ENCODE data around the gene STK32B. TPM values are rescaled to one million over a fixed set of nuclear protein-coding genes. Genes with fewer than 3 reads are reported as not detected.

Gene STK32B
- total RNA-seq, 1 experiment from 2014 or later, result 11.6 TPM

DNA sequence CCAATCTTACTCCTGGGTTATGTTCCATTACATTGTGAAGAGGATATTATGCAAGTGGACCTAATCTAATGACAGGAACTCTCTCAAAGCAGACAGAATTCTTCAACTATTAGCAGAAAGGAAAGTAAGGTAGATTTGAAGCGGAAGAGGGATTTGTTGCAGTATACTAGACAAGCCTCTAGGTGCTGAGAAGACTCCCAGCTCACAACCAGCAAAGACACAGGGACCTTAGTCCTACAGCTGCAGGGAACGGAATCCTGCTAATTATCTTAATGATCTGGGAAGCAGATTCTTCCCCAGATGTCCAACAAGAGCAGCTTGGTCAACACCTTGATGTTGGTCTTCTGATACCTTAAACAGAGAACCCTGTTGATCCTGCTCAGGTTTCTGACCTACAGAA, 73.6 kb downstream of the STK32B start:
- ATAC-seq, result no peak
- POLR2A ChIA-PET, result no interaction called here
- Histone ChIP-seq H3K4me3 (ENCODE audit: low read depth in 2 of 2, low read length in 2 of 2) (no peak overlapping the region), H3K36me3 (ENCODE audit: control insufficient read depth, insufficient read depth, low read length) (no peaks in the 10 kb centered on the region), H3K4me1 (ENCODE audit: control insufficient read depth, insufficient read depth, low read length) (no peaks in the 10 kb centered on the region), H3K27ac (ENCODE audit: low read length) (no peak overlapping the region), H3K9me3 (ENCODE audit: control insufficient read depth, insufficient read depth, low read depth, low read length) (no peaks in the 10 kb centered on the region), H3K27me3 (ENCODE audit: control insufficient read depth, insufficient read depth, low read length) (no peaks in the 10 kb centered on the region)
- intact Hi-C loops (cut with micrococcal nuclease; ENCODE audit: unreplicated experiment), result no loop called here
- CTCF ChIA-PET, result no interaction called here
- no TSS peak for BruUV-seq (replicated peaks)
- TF ChIP-seq, protein P1, sequence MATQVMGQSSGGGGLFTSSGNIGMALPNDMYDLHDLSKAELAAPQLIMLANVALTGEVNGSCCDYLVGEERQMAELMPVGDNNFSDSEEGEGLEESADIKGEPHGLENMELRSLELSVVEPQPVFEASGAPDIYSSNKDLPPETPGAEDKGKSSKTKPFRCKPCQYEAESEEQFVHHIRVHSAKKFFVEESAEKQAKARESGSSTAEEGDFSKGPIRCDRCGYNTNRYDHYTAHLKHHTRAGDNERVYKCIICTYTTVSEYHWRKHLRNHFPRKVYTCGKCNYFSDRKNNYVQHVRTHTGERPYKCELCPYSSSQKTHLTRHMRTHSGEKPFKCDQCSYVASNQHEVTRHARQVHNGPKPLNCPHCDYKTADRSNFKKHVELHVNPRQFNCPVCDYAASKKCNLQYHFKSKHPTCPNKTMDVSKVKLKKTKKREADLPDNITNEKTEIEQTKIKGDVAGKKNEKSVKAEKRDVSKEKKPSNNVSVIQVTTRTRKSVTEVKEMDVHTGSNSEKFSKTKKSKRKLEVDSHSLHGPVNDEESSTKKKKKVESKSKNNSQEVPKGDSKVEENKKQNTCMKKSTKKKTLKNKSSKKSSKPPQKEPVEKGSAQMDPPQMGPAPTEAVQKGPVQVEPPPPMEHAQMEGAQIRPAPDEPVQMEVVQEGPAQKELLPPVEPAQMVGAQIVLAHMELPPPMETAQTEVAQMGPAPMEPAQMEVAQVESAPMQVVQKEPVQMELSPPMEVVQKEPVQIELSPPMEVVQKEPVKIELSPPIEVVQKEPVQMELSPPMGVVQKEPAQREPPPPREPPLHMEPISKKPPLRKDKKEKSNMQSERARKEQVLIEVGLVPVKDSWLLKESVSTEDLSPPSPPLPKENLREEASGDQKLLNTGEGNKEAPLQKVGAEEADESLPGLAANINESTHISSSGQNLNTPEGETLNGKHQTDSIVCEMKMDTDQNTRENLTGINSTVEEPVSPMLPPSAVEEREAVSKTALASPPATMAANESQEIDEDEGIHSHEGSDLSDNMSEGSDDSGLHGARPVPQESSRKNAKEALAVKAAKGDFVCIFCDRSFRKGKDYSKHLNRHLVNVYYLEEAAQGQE (IDR thresholded peaks at IDR 0.05; ENCODE audit: insufficient read depth in 1 of 2, low read depth in 2 of 2, low read length in 1 of 2), result no peak
- TF ChIP-seq TCF7L2 (IDR thresholded peaks at IDR 0.05; ENCODE audit: low read depth, low read length), result no peak
- no peak for TF ChIP-seq SIN3A (IDR thresholded peaks at IDR 0.05; ENCODE audit: borderline replicate concordance, insufficient read depth, low read depth, low read length)
- TF ChIP-seq POLR2AphosphoS5 (IDR thresholded peaks at IDR 0.05; ENCODE audit: low read depth, low read length), result no peak
- TF ChIP-seq, protein P2, sequence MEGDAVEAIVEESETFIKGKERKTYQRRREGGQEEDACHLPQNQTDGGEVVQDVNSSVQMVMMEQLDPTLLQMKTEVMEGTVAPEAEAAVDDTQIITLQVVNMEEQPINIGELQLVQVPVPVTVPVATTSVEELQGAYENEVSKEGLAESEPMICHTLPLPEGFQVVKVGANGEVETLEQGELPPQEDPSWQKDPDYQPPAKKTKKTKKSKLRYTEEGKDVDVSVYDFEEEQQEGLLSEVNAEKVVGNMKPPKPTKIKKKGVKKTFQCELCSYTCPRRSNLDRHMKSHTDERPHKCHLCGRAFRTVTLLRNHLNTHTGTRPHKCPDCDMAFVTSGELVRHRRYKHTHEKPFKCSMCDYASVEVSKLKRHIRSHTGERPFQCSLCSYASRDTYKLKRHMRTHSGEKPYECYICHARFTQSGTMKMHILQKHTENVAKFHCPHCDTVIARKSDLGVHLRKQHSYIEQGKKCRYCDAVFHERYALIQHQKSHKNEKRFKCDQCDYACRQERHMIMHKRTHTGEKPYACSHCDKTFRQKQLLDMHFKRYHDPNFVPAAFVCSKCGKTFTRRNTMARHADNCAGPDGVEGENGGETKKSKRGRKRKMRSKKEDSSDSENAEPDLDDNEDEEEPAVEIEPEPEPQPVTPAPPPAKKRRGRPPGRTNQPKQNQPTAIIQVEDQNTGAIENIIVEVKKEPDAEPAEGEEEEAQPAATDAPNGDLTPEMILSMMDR (IDR thresholded peaks at IDR 0.05), result no peak
- in situ Hi-C loops (cut with HindIII; ENCODE audit: low pct_unique_long_range_greater_than_20kb, low sequenced_read_pairs), result no loop called here
- no peak for DNase-seq (ENCODE audit: low read depth, low spot score)

DNA sequence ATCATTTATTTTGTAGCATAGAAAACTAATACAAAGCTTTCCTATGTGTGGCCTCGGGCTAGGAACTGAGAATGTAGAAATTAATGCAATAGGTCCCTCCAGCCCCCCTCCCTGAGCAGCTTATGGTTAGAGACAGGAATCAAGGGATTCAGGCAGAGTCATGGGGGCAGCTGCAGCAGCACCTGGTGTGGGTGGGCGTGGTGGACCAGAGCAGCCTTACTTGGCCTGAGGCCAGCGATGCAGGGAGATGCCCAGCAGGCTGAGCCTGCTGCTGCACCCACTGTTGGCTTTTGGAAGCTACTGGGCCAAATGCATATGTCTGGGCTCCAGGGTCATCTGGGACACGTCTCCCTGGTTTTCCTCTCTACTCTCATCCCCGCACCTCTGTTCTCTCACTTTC, 74.0 kb downstream of the STK32B start:
- Histone ChIP-seq H3K27ac (ENCODE audit: low read length) (no peak overlapping the region), H3K27me3 (ENCODE audit: control insufficient read depth, insufficient read depth, low read length) (no peaks in the 10 kb centered on the region), H3K36me3 (ENCODE audit: control insufficient read depth, insufficient read depth, low read length) (no peaks in the 10 kb centered on the region), H3K9me3 (ENCODE audit: control insufficient read depth, insufficient read depth, low read depth, low read length) (no peaks in the 10 kb centered on the region), H3K4me1 (ENCODE audit: control insufficient read depth, insufficient read depth, low read length) (no peaks in the 10 kb centered on the region), H3K4me3 (ENCODE audit: low read depth in 2 of 2, low read length in 2 of 2) (no peak overlapping the region)
- intact Hi-C loops (cut with micrococcal nuclease; ENCODE audit: unreplicated experiment), result no loop called here
- TF ChIP-seq, protein P1 (IDR thresholded peaks at IDR 0.05; ENCODE audit: insufficient read depth in 1 of 2, low read depth in 2 of 2, low read length in 1 of 2), result no peak
- no peak for TF ChIP-seq SIN3A (IDR thresholded peaks at IDR 0.05; ENCODE audit: borderline replicate concordance, insufficient read depth, low read depth, low read length)
- no peak for TF ChIP-seq POLR2AphosphoS5 (IDR thresholded peaks at IDR 0.05; ENCODE audit: low read depth, low read length)
- TF ChIP-seq TCF7L2 (IDR thresholded peaks at IDR 0.05; ENCODE audit: low read depth, low read length), result no peak
- TF ChIP-seq, protein P2 (IDR thresholded peaks at IDR 0.05), result no peak
- ChIA-PET POLR2A (no interaction called here), CTCF (no interaction called here)
- no peak for ATAC-seq
- no peak for DNase-seq (ENCODE audit: low read depth, low spot score)
- BruUV-seq (replicated peaks), result no TSS peak
- in situ Hi-C loops (cut with HindIII; ENCODE audit: low pct_unique_long_range_greater_than_20kb, low sequenced_read_pairs), result no loop called here

Data from Panc1 (cell line).